Small intestine (tissue), 7 donors: ENCODE measurements around the gene SPINT1. TPM values are rescaled to one million over a fixed set of nuclear protein-coding genes. Genes with fewer than 3 reads are reported as not detected.

Experiments
- DNase-seq, 2 donors: peaks; one replicate each; pipeline versions ENCODE4 v3.0.0 to v3.0.0-alpha.2; 2013
- FAIRE-seq: peaks from 2 replicates; lab custom pipeline; 2012; peaks lifted over from hg19 to GRCh38; lab: Jason Lieb, UNC
- H3K27ac ChIP-seq, 3 donors: one replicate each; pipeline ENCODE4 v1.5.1; 2013; ENCODE audit warnings: low read length in 2 of 3, mild to moderate bottlenecking in 2 of 3, control low read depth in 1 of 3, inconsistent platforms in 1 of 3, low read depth in 1 of 3, moderate library complexity in 1 of 3
- H3K27me3 ChIP-seq, 3 donors: one replicate each; pipeline ENCODE4 v1.6.1; 2013; ENCODE audit warnings: low read length in 3 of 3, inconsistent platforms in 1 of 3; ENCODE audit not compliant: control insufficient read depth in 3 of 3, insufficient read depth in 3 of 3
- H3K36me3 ChIP-seq, 3 donors: one replicate each; pipeline ENCODE4 v1.6.1; 2013; ENCODE audit warnings: low read length in 3 of 3, inconsistent platforms in 1 of 3, low read depth in 1 of 3, mild to moderate bottlenecking in 1 of 3, moderate library complexity in 1 of 3; ENCODE audit not compliant: control insufficient read depth in 3 of 3, insufficient read depth in 2 of 3
- H3K4me1 ChIP-seq, 3 donors: one replicate each; pipeline ENCODE4 v1.6.1; 2013; ENCODE audit warnings: low read length in 2 of 3, inconsistent platforms in 1 of 3, low read depth in 1 of 3, mild to moderate bottlenecking in 1 of 3, moderate library complexity in 1 of 3; ENCODE audit not compliant: control insufficient read depth in 3 of 3, insufficient read depth in 2 of 3
- H3K4me3 ChIP-seq, 3 donors: one replicate each; pipeline ENCODE4 v1.5.1; 2013; ENCODE audit warnings: low read length in 3 of 3, control low read depth in 1 of 3, inconsistent platforms in 1 of 3, low read depth in 1 of 3, mild to moderate bottlenecking in 1 of 3, moderate library complexity in 1 of 3
- H3K9me3 ChIP-seq, 2 donors: one replicate each; pipeline ENCODE4 v1.6.1; 2013; ENCODE audit warnings: low read depth in 1 of 2, low read length in 1 of 2; ENCODE audit not compliant: control insufficient read depth in 2 of 2, insufficient read depth in 1 of 2
- WGBS, 3 donors: extraction: QIAGEN DNeasy Blood & Tissue Kit; methylation state at CpG; one replicate each; pipeline ENCODE4 v1.1.7; 2013; 5-methylcytosine and 5-hydroxymethylcytosine counted together
- polyA plus RNA-seq, 4 donors: library from polyadenylated mRNA; stranded (reverse) in 3 of 4; unstranded in 1 of 4; fragments of 200-250 nt in 3 of 4; fragments of 120-200 nt in 1 of 4; gene quantifications; one replicate each; pipeline versions ENCODE4 v1.2.1 to v1.2.3, GENCODE V29; 2013
- donor health status: healthy with polysubstance abuse.
- donor health status: control.
- donor health status: control.
- donor health status: Bipolar disorder and iron deficiency.
- donor health status: healthy.

The SPINT1 gene
- polyA plus RNA-seq, 4 donors, result 85.0 to 258 (median 187) TPM

DNA sequence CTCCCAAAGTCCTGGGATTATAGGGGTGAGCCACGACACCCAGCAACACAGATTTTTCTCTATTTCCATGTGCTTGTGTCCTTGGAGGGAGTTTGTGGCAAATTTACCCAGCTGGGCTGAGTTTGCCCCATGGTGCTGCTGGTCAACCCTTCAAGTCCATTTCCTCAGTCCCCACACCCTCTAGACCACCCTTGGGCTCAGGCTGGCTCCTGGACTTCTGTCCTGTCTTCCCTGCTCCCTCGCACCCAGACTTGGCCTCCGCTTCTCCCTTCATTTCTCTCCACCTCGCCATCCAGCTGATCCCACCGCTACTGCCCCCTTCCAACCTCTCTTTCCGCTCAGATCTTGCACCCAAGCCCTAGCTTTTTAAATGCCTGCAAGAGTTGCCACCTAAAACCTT is 37.5 kb downstream of the SPINT1 start:
- H3K9me3 ChIP-seq, result peaks cover 0 to 6% of the 10 kb centered on the region in 2 donors
- H3K36me3 ChIP-seq, result no peaks in the 10 kb centered on the region
- no peak overlapping the region for H3K4me3 ChIP-seq
- H3K27ac ChIP-seq, result no peak overlapping the region
- H3K27me3 ChIP-seq, result peaks cover 0 to 2% (median 0%) of the 10 kb centered on the region in 3 donors
- WGBS, 3 donors, result 95 to 98% (median 96%) methylated on average over 6 of the region's 6 CpGs
- DNase-seq (no peak), FAIRE-seq (no peak)
- H3K4me1 ChIP-seq, result no peaks in the 10 kb centered on the region

DNA sequence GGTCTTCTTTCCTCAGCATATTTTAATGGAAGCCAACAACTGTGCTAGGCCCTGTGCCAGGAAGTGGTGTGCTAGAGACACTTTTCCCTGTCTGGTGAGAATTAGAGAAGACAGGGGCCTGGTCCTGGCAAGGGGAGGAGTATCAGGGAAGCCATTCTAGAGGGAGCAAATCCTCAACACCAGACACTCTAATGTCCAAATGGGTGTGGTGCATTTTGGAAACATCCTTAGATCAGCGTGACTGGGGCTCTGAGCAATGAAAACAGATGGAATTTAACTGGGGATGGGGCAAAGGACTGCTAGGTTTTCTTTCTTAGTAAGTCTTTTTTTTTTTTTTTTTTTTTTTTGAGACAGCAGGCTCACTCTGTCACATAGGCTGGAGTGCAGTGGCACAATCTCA is 42.7 kb downstream of the SPINT1 start:
- H3K9me3 ChIP-seq, result peaks cover 0 to 6% of the 10 kb centered on the region in 2 donors
- H3K4me1 ChIP-seq, result peaks cover 0 to 1% (median 0%) of the 10 kb centered on the region in 3 donors
- peak in 1 of 2 donors; percentile 0 for DNase-seq
- no peak for FAIRE-seq
- no peak overlapping the region for H3K27ac ChIP-seq
- WGBS, 3 donors, result 68 to 89% (median 75%) methylated on average over 1 of the region's 1 CpG
- H3K36me3 ChIP-seq, result no peaks in the 10 kb centered on the region
- H3K4me3 ChIP-seq, result no peak overlapping the region
- peaks cover 0 to 2% (median 0%) of the 10 kb centered on the region in 3 donors for H3K27me3 ChIP-seq

DNA sequence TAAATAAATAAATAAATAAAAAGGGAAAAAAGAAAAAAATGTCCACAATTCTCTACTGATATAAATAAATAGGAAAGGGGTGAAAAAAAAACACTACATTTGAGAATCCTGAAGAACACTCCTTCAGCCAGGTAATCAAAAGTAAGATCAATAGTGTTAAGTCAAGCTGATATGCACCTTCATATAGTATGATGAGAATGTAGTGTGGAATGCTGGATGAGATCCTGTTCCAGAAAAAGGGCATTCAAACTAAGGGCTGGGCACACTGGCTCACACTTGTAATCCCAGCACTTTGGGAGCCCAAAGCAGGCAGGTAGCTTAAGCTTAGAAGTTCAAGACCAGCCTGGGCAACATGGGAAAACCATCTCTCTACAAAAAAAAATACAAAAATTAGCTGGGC is 45.3 kb downstream of the SPINT1 start:
- Histone ChIP-seq H3K4me3 (no peak overlapping the region), H3K27me3 (no peaks in the 10 kb centered on the region), H3K27ac (no peak overlapping the region), H3K36me3 (no peaks in the 10 kb centered on the region), H3K9me3 (no peaks in the 10 kb centered on the region), H3K4me1 (peaks cover 0 to 24% (median 2%) of the 10 kb centered on the region in 3 donors)
- DNase-seq (no peak), FAIRE-seq (no peak)

DNA sequence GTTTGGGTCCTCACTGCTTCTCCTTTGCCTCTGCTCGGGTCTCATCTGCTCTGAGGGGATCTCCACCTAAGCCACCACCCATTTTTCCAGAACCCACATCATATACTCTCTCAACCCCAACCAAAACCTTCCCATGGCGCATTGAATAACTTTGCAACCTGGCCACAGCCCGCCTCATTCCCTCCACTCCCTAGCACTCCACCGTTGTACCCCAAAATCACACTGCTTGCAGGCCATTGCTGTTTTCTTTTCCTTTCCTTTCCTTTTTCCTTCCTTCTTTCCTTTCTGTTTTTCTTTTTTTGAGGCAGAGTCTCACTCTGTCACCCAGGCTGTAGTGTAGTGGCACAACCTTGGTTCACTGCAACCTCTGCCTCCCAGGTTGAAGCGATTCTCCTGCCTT is 47.3 kb downstream of the SPINT1 start:
- H3K36me3 ChIP-seq, result peaks cover 0 to 2% (median 2%) of the 10 kb centered on the region in 3 donors
- FAIRE-seq (no peak), DNase-seq (no peak)
- H3K4me1 ChIP-seq, result peaks cover 2 to 24% (median 2%) of the 10 kb centered on the region in 3 donors
- no peak overlapping the region for H3K4me3 ChIP-seq
- no peaks in the 10 kb centered on the region for H3K9me3 ChIP-seq
- no peak overlapping the region for H3K27ac ChIP-seq
- WGBS, 3 donors, result 80 to 86% (median 81%) methylated on average over 5 of the region's 5 CpGs
- H3K27me3 ChIP-seq, result no peaks in the 10 kb centered on the region

DNA sequence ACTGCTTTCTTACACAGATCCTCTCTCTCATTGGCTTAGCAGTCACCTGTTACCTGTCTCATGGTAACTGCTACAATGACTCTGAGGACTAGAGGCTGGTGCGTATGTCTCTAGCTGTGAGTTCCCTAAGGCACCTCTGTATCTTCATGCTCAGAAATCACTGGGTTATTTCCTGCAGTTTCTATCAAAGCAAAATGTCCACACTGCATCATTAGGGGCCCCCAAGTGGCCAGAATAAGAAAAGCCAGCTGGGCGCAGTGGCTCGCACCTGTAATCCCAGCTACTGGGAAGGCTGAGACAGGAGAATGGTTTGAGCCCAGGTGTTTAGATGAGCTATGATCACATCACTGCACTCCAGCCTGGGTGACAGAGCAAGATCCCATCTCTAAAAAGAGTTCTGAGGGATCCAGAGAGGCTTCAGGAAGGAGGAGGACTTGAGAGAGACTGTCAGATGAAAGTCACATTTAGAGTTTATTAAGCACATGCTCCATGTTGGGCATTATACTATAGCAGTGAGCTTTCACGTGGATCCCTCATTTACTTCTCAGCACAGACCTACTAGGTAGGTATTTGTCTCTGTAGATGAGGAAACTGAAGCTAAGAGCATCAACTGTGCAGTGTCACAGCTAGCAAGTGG is 48.1 kb downstream of the SPINT1 start:
- no peaks in the 10 kb centered on the region for H3K27me3 ChIP-seq
- 5 to 15% (median 9%) methylated on average over 4 of the region's 4 CpGs for WGBS, 3 donors
- no peak overlapping the region for H3K27ac ChIP-seq
- H3K4me3 ChIP-seq, result no peak overlapping the region
- FAIRE-seq, result no peak
- H3K36me3 ChIP-seq, result peaks cover 0 to 9% (median 2%) of the 10 kb centered on the region in 3 donors
- DNase-seq, result peak; percentile 80 to 81
- no peaks in the 10 kb centered on the region for H3K9me3 ChIP-seq
- H3K4me1 ChIP-seq, result peaks cover 2 to 24% (median 2%) of the 10 kb centered on the region in 3 donors

DNA sequence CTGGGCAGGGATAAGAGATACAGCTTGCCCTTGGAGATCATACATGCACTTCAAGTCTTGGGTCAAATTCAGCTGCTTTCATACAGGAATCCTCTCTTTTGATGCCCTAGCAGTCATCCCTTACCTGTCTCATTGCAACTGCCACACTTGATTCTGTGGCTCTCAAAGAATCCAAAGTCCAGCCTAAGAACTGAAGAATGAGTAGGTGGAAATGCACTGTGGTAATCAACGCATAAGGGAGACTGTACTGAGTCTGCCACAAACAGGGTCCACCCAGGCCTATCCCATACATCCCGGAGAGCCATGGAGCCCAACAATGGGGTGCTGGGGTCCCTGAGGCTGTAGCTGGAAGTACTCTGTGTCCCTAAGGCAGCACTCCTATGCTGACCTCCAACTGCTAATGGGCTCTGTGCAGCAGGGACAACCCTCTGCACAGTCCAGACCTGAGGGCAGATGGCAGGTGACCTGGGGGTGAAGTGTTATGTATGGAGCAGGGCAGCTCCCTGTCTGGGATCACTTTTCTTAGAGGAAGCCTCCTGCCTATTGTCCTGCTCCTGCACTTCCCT is 48.7 kb downstream of the SPINT1 start:
- Histone ChIP-seq H3K9me3 (no peaks in the 10 kb centered on the region), H3K4me1 (peaks cover 2 to 24% (median 2%) of the 10 kb centered on the region in 3 donors), H3K36me3 (peaks cover 0 to 11% (median 2%) of the 10 kb centered on the region in 3 donors), H3K27ac (no peak overlapping the region), H3K4me3 (no peak overlapping the region), H3K27me3 (no peaks in the 10 kb centered on the region)
- WGBS, 3 donors, result 23 to 62% (median 40%) methylated on average over 2 of the region's 2 CpGs
- DNase-seq (peak; percentile 59 to 82), FAIRE-seq (no peak)

DNA sequence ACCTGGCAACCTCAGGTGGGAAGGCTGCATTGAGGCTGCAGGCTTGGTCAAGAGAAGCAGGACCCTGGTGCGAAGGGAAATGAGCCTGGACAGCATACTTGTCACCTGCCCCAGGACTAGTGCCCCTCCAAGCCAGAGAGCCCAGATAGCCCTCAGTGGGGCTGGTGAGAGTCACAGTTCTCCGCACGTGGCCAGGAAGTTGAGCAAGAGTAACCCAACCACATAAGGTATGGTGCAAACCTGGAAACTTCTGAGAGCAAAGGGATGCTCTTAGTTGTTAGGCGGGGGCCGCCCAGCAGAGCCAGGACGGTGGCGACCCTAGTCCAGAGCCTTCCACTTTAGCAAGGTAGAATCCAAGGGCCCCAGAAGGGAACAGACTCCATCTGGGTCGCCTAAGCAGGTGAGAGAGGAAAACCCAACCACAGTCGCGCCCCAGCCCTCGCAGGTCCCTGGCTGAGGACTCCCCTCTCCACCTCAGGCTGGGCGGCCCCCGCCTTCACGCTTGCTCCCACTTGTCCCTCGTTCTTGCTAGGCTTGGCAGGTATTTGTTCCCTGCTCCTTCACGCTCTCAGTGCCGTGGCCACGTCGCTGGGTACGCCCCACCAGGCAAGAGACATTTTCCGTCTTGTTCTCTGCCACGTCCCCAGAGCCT is 49.3 kb downstream of the SPINT1 start:
- Histone ChIP-seq H3K4me1 (peaks cover 2 to 24% (median 2%) of the 10 kb centered on the region in 3 donors), H3K27me3 (no peaks in the 10 kb centered on the region), H3K27ac (no peak overlapping the region), H3K4me3 (no peak overlapping the region), H3K36me3 (peaks cover 0 to 13% (median 2%) of the 10 kb centered on the region in 3 donors), H3K9me3 (no peaks in the 10 kb centered on the region)
- WGBS, 3 donors, result 80 to 85% (median 83%) methylated on average over 19 to 22 of the region's 22 CpGs
- no peak for FAIRE-seq
- no peak for DNase-seq

DNA sequence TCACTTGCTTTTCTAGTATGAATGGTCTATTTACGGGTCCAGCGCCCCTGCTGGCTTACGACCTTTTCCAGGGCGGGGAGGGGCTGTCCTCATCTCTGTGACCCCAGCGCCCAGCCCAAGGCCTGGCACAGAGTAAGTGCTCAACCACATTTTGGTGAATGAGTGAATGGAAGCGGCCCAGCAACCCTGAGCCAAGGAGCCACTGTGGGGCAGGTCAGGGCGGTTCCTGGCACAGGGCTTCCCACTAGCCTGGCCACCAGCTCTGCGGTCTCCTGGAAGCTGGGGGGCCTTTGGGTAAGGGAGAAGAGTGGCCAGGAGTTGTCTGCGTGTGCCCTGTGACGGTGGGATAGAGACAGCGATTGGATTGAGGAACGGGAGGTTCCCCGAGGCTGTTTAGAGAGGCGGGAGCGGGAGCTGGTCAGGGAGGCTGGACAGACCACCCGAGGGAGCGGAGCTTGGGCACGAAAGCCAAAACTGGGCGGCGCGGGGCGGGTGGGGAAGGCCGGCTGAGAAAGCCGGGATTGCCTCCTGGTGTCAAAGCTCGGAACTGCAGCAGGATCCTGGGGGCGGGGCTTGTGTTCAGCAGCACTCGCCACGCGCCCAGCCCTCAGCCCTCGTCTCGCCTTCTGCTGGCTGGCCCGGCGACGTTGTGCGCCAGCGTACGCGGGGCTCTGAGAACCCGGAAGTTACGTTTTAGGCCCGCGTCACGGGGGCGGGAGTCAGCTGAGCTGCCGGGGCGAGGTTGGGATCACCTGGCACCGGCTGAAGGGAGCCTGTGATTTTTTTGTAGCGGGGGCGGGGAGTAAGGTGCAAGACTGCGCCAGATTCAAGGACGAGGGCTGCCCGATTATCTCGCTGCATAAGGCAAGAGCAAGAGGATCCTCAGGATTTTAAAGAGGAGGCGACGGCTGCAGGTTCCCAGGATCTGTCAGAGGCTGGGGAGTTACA is 50.2 kb downstream of the SPINT1 start, which contains the start of gene VPS18:
Gene VPS18 (plus strand): TSS at position 718 of the 948 bp plus-strand sequence. CDS start 319 bp downstream, outside the sequence.
- DNase-seq (peak; percentile 98 to 99), FAIRE-seq (no peak)
- no peaks in the 10 kb centered on the region for H3K27me3 ChIP-seq

More for the DNA sequence above, 50.2 kb downstream of the SPINT1 start, which contains the start of gene VPS18:
- H3K36me3 ChIP-seq, result peaks cover 2 to 21% (median 5%) of the 10 kb centered on the region in 3 donors
- H3K9me3 ChIP-seq, result no peaks in the 10 kb centered on the region
- H3K27ac ChIP-seq, result peak within 1 kb of the TSS; percentile 56 to 92 (median 88)
- WGBS, 3 donors, result 4 to 6% (median 5%) methylated on average over 55 of the region's 55 CpGs
- peaks cover 2 to 24% (median 2%) of the 10 kb centered on the region in 3 donors for H3K4me1 ChIP-seq
- H3K4me3 ChIP-seq, result peak within 1 kb of the TSS; percentile 57 to 82 (median 80)
